HepG2 (cell line): ENCODE results near the gene ZBTB46. TPM values are rescaled to one million over a fixed set of nuclear protein-coding genes. Genes with fewer than 3 reads are reported as not detected.

Experiments
- ADNP ChIP-seq: sonication (generic); formaldehyde crosslinking; IDR thresholded peaks from 2 replicates; pipeline ENCODE4 v1.4.0; 2020; ENCODE audit warnings: missing genetic modification reagents
- CBFB ChIP-seq: sonication (generic); formaldehyde crosslinking; IDR thresholded peaks from 2 replicates; pipeline ENCODE4 v1.4.0; 2020; ENCODE audit warnings: missing genetic modification reagents
- ETS1 ChIP-seq: sonication (generic); formaldehyde crosslinking; IDR thresholded peaks from 2 replicates; pipeline ENCODE4 v1.4.0; 2020; ENCODE audit warnings: missing genetic modification reagents
- FOXO4 ChIP-seq: sonication (generic); formaldehyde crosslinking; conservative IDR thresholded peaks from 2 replicates; pipeline ENCODE4 v1.8.1; 2023; ENCODE audit warnings: missing genetic modification reagents
- POLR2AphosphoS5 ChIP-seq: IDR thresholded peaks from 2 replicates; pipeline ENCODE4 v1.6.1; 2012; ENCODE audit warnings: low read depth, low read length
- SOX6 ChIP-seq, 2 experiments: fragments of 450-650 bp in 1 of 2; sonication (generic) in 1 of 2; formaldehyde crosslinking in 1 of 2; IDR thresholded peaks; 2 replicates each; pipeline versions ENCODE4 v1.4.0 to v1.6.1; 2017 to 2020; ENCODE audit warnings: antibody characterized with exemption in 1 of 2, mild to moderate bottlenecking in 1 of 2, missing genetic modification reagents in 1 of 2
- ZNF329 ChIP-seq: sonication (generic); formaldehyde crosslinking; IDR thresholded peaks from 2 replicates; pipeline ENCODE4 v1.9.0; 2021; ENCODE audit warnings: low read depth, mild to moderate bottlenecking, missing genetic modification reagents
- ZNF605 ChIP-seq: sonication (generic); formaldehyde crosslinking; IDR thresholded peaks from 2 replicates; pipeline ENCODE4 v1.8.0; 2022; ENCODE audit warnings: mild to moderate bottlenecking, missing genetic modification reagents
- ZNF788 ChIP-seq: sonication (generic); formaldehyde crosslinking; IDR thresholded peaks from 2 replicates; pipeline ENCODE4 v1.5.0; 2020; ENCODE audit warnings: mild to moderate bottlenecking, missing genetic modification reagents, borderline replicate concordance
- polyA plus RNA-seq, 8 experiments: library from polyadenylated mRNA; depleted of rRNA in 3 of 8; stranded (reverse) in 7 of 8; unstranded in 1 of 8; fragments of >200 nt; fragmentation: Illumina TruSeq in 4 of 8; extraction: Trizol in 4 of 8; gene quantifications; 2 replicates each; pipeline versions ENCODE4 v1.2.1 to v1.2.3, GENCODE V29; 2011 to 2016; ENCODE audit warnings: low read depth in 4 of 8, missing spikeins in 1 of 8, mixed read lengths in 1 of 8; ENCODE audit not compliant: insufficient read depth in 1 of 8
- total RNA-seq, 5 experiments: library from RNA; depleted of rRNA; stranded (reverse); fragments of >200 nt; fragmentation: Illumina TruSeq; extraction: Trizol; gene quantifications; 2 replicates each; pipeline ENCODE4 v1.2.3, GENCODE V29; 2016; ENCODE audit warnings: low read depth in 1 of 5
- TF ChIP-seq, protein P1 (sequence below): sonication (generic); formaldehyde crosslinking; conservative IDR thresholded peaks from 2 replicates; pipeline ENCODE4 v1.5.0; 2020; ENCODE audit warnings: missing genetic modification reagents
- TF ChIP-seq, protein P2 (sequence below): sonication (generic); formaldehyde crosslinking; IDR thresholded peaks from 2 replicates; pipeline ENCODE4 v1.4.0; 2020; ENCODE audit warnings: mild to moderate bottlenecking, missing genetic modification reagents, borderline replicate concordance
- TF ChIP-seq, protein P3 (sequence below): sonication (generic); formaldehyde crosslinking; IDR thresholded peaks from 2 replicates; pipeline ENCODE4 v1.9.0; 2021; ENCODE audit warnings: missing genetic modification reagents, borderline replicate concordance

The ZBTB46 gene
- total and polyA plus RNA-seq, 2 of the 13 experiments (the other 11 are each of a cell fraction or from before 2014, with no cell fraction given) = 1.6 to 13.5 TPM

GRCh38 chr20:63740627-63741353, 90.3 kb downstream of the ZBTB46 start (continued):
- TF ChIP-seq ETS1 (CRISPR knock-in tag) (peak; percentile 97; the same call in 1 of the 2 replicates), ZNF605 (CRISPR knock-in tag) (peak; percentile 97), ADNP (CRISPR knock-in tag) (no peak), SOX6 (IDR thresholded peaks at IDR 0.05) (no peak), SOX6 (CRISPR knock-in tag; IDR thresholded peaks at IDR 0.05) (peak; percentile 93), ZNF788 (CRISPR knock-in tag) (peak; percentile 99; the same call in 1 of the 2 replicates), CBFB (peak; percentile 77), POLR2AphosphoS5 (peak; percentile 83), ZNF329 (CRISPR knock-in tag) (peak; percentile 86), FOXO4 (CRISPR knock-in tag) (no peak)
- TF ChIP-seq, protein P1, sequence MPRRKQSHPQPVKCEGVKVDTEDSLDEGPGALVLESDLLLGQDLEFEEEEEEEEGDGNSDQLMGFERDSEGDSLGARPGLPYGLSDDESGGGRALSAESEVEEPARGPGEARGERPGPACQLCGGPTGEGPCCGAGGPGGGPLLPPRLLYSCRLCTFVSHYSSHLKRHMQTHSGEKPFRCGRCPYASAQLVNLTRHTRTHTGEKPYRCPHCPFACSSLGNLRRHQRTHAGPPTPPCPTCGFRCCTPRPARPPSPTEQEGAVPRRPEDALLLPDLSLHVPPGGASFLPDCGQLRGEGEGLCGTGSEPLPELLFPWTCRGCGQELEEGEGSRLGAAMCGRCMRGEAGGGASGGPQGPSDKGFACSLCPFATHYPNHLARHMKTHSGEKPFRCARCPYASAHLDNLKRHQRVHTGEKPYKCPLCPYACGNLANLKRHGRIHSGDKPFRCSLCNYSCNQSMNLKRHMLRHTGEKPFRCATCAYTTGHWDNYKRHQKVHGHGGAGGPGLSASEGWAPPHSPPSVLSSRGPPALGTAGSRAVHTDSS (CRISPR knock-in tag) = 0 out of 2 replicates have a peak, but pooled peaks have one; percentile 64
- TF ChIP-seq, protein P2, sequence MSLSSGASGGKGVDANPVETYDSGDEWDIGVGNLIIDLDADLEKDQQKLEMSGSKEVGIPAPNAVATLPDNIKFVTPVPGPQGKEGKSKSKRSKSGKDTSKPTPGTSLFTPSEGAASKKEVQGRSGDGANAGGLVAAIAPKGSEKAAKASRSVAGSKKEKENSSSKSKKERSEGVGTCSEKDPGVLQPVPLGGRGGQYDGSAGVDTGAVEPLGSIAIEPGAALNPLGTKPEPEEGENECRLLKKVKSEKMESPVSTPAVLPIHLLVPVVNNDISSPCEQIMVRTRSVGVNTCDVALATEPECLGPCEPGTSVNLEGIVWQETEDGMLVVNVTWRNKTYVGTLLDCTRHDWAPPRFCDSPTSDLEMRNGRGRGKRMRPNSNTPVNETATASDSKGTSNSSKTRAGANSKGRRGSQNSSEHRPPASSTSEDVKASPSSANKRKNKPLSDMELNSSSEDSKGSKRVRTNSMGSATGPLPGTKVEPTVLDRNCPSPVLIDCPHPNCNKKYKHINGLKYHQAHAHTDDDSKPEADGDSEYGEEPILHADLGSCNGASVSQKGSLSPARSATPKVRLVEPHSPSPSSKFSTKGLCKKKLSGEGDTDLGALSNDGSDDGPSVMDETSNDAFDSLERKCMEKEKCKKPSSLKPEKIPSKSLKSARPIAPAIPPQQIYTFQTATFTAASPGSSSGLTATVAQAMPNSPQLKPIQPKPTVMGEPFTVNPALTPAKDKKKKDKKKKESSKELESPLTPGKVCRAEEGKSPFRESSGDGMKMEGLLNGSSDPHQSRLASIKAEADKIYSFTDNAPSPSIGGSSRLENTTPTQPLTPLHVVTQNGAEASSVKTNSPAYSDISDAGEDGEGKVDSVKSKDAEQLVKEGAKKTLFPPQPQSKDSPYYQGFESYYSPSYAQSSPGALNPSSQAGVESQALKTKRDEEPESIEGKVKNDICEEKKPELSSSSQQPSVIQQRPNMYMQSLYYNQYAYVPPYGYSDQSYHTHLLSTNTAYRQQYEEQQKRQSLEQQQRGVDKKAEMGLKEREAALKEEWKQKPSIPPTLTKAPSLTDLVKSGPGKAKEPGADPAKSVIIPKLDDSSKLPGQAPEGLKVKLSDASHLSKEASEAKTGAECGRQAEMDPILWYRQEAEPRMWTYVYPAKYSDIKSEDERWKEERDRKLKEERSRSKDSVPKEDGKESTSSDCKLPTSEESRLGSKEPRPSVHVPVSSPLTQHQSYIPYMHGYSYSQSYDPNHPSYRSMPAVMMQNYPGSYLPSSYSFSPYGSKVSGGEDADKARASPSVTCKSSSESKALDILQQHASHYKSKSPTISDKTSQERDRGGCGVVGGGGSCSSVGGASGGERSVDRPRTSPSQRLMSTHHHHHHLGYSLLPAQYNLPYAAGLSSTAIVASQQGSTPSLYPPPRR = peak; percentile 92
- TF ChIP-seq, protein P3, sequence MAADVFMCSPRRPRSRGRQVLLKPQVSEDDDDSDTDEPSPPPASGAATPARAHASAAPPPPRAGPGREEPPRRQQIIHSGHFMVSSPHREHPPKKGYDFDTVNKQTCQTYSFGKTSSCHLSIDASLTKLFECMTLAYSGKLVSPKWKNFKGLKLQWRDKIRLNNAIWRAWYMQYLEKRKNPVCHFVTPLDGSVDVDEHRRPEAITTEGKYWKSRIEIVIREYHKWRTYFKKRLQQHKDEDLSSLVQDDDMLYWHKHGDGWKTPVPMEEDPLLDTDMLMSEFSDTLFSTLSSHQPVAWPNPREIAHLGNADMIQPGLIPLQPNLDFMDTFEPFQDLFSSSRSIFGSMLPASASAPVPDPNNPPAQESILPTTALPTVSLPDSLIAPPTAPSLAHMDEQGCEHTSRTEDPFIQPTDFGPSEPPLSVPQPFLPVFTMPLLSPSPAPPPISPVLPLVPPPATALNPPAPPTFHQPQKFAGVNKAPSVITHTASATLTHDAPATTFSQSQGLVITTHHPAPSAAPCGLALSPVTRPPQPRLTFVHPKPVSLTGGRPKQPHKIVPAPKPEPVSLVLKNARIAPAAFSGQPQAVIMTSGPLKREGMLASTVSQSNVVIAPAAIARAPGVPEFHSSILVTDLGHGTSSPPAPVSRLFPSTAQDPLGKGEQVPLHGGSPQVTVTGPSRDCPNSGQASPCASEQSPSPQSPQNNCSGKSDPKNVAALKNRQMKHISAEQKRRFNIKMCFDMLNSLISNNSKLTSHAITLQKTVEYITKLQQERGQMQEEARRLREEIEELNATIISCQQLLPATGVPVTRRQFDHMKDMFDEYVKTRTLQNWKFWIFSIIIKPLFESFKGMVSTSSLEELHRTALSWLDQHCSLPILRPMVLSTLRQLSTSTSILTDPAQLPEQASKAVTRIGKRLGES = peak; percentile 83; the same call in 1 of the 2 replicates
